IMR-90 (cell line): ENCODE data around the gene HAGH. TPM values are rescaled to one million over a fixed set of nuclear protein-coding genes. Genes with fewer than 3 reads are reported as not detected.

Source experiments
- ATAC-seq: fragments of 200-7000 bp; cut with Tn5 transposase; 2 replicates; pipeline ENCODE4 v1.9.1; 2020; ENCODE audit warnings: low read depth, mild to moderate bottlenecking, moderate library complexity
- BruUV-seq: library from RNA; stranded (reverse); fragments of 400-500 nt; replicated peaks from 2 replicates; lab custom pipeline; 2021; lab: Mats Ljungman, UMichigan
- CTCF ChIA-PET: fragments of 300-600 bp; formaldehyde crosslinking; extraction: SDS; loops from one replicate; lab custom pipeline; 2021; ENCODE audit warnings: antibody characterized with exemption; lab: Yijun Ruan, JAX
- POLR2A ChIA-PET: fragments of 300-600 bp; sonication (Branson Sonifier 250); formaldehyde crosslinking; loops from one replicate; lab custom pipeline; 2022; ENCODE audit warnings: antibody characterized with exemption; ENCODE audit not compliant: unreplicated experiment; lab: Charles Lee
- DNase-seq: peaks from one replicate; pipeline ENCODE4 v3.0.0; 2013
- H2AFZ ChIP-seq: replicated peaks from 2 replicates; pipeline ENCODE3; 2013; ENCODE audit warnings: low read length, mild to moderate bottlenecking; ENCODE audit not compliant: poor library complexity
- H2AK5ac ChIP-seq: 2 replicates; pipeline ENCODE4 v1.6.1; 2013; ENCODE audit warnings: low read depth, low read length, inconsistent platforms
- H2AK9ac ChIP-seq: replicated peaks from 2 replicates; pipeline ENCODE3; 2013; ENCODE audit warnings: mild to moderate bottlenecking, low read depth, low read length, moderate library complexity; ENCODE audit not compliant: poor library complexity
- H2BK120ac ChIP-seq: 2 replicates; pipeline ENCODE4 v1.6.1; 2013; ENCODE audit warnings: low read depth, low read length, inconsistent platforms
- H2BK15ac ChIP-seq: 3 replicates; pipeline ENCODE4 v1.6.1; 2013; ENCODE audit warnings: low read depth, low read length, inconsistent platforms
- H2BK20ac ChIP-seq: 2 replicates; pipeline ENCODE4 v1.6.1; 2013; ENCODE audit warnings: low read depth, mild to moderate bottlenecking, inconsistent platforms, low read length, moderate library complexity
- H2BK5ac ChIP-seq: 2 replicates; pipeline ENCODE4 v1.6.1; 2013; ENCODE audit warnings: mild to moderate bottlenecking, low read depth, low read length, inconsistent platforms; ENCODE audit not compliant: poor library complexity, severe bottlenecking
- H3K14ac ChIP-seq: replicated peaks from 2 replicates; pipeline ENCODE4 v1.6.1; 2013; ENCODE audit warnings: low read depth, low read length, inconsistent platforms
- H3K18ac ChIP-seq: 2 replicates; pipeline ENCODE4 v1.6.1; 2013; ENCODE audit warnings: low read depth, low read length, control low read depth
- H3K23ac ChIP-seq: 2 replicates; pipeline ENCODE4 v1.6.1; 2013; ENCODE audit warnings: low read depth, low read length, inconsistent platforms
- H3K27ac ChIP-seq: 2 replicates; pipeline ENCODE4 v1.5.1; 2013; ENCODE audit warnings: mild to moderate bottlenecking, control low read depth, low read length; ENCODE audit not compliant: insufficient read depth
- H3K27me3 ChIP-seq: 2 replicates; pipeline ENCODE4 v1.6.1; 2013; ENCODE audit warnings: low read length; ENCODE audit not compliant: control insufficient read depth, insufficient read depth
- H3K36me3 ChIP-seq: 2 replicates; pipeline ENCODE4 v1.6.1; 2013; ENCODE audit warnings: low read length, mixed read lengths; ENCODE audit not compliant: control insufficient read depth, insufficient read depth
- H3K4ac ChIP-seq: 2 replicates; pipeline ENCODE4 v1.6.1; 2013; ENCODE audit warnings: low read depth, low read length, inconsistent platforms
- H3K4me1 ChIP-seq: 2 replicates; pipeline ENCODE4 v1.6.1; 2013; ENCODE audit warnings: low read length, mixed read lengths; ENCODE audit not compliant: control insufficient read depth, insufficient read depth
- H3K4me2 ChIP-seq: 2 replicates; pipeline ENCODE4 v1.6.1; 2013; ENCODE audit warnings: low read depth, mild to moderate bottlenecking, control low read depth, low read length, moderate library complexity
- H3K4me3 ChIP-seq: 2 replicates; pipeline ENCODE4 v1.5.1; 2013; ENCODE audit warnings: low read depth, mild to moderate bottlenecking, control low read depth, low read length, moderate library complexity; ENCODE audit not compliant: insufficient read depth
- H3K56ac ChIP-seq: 2 replicates; pipeline ENCODE4 v1.6.1; 2013; ENCODE audit warnings: low read length, inconsistent platforms; ENCODE audit not compliant: insufficient read depth; ENCODE audit errors: extremely low read depth
- H3K79me1 ChIP-seq, 2 experiments: 2 replicates each; pipeline ENCODE4 v1.6.1; 2013; ENCODE audit warnings: low read length in 2 of 2, inconsistent platforms in 1 of 2, low read depth in 1 of 2
- H3K9ac ChIP-seq: 2 replicates; pipeline ENCODE4 v1.6.1; 2013; ENCODE audit warnings: low read depth, low read length, control low read depth
- H3K9me1 ChIP-seq: 2 replicates; pipeline ENCODE4 v1.6.1; 2013; ENCODE audit warnings: low read length, inconsistent platforms; ENCODE audit not compliant: insufficient read depth
- H3K9me3 ChIP-seq: 2 replicates; pipeline ENCODE4 v1.6.1; 2013; ENCODE audit warnings: low read length; ENCODE audit not compliant: control insufficient read depth, insufficient read depth
- H4K20me1 ChIP-seq: 2 replicates; pipeline ENCODE4 v1.6.1; 2013; ENCODE audit warnings: low read length, inconsistent platforms; ENCODE audit not compliant: insufficient read depth
- H4K5ac ChIP-seq: 2 replicates; pipeline ENCODE4 v1.6.1; 2013; ENCODE audit warnings: mild to moderate bottlenecking, low read depth, low read length, control low read depth
- H4K8ac ChIP-seq, 2 experiments: 2 replicates each; pipeline ENCODE4 v1.6.1; 2013; ENCODE audit warnings: low read depth in 2 of 2, low read length in 2 of 2, control low read depth in 1 of 2, inconsistent platforms in 1 of 2
- H4K91ac ChIP-seq: 2 replicates; pipeline ENCODE4 v1.6.1; 2013; ENCODE audit warnings: low read depth, low read length, inconsistent platforms; ENCODE audit not compliant: insufficient read depth
- BHLHE40 ChIP-seq: fragments of 150-350 bp; IDR thresholded peaks from 2 replicates; pipeline ENCODE4 v1.6.1; 2016; ENCODE audit warnings: mild to moderate bottlenecking, low read depth, low read length
- CEBPB ChIP-seq: IDR thresholded peaks from 2 replicates; pipeline ENCODE4 v1.6.1; 2012; ENCODE audit warnings: low read depth, low read length, improper control_type of control experiment
- CHD1 ChIP-seq: IDR thresholded peaks from 2 replicates; pipeline ENCODE4 v1.6.1; 2012; ENCODE audit warnings: low read depth, low read length, improper control_type of control experiment
- CTCF ChIP-seq: conservative IDR thresholded peaks from 2 replicates; pipeline ENCODE4 v1.5.1; 2012; ENCODE audit warnings: mild to moderate bottlenecking, low read depth, low read length, improper control_type of control experiment
- ELK1 ChIP-seq: fragments of 150-350 bp; IDR thresholded peaks from 2 replicates; pipeline ENCODE4 v1.6.1; 2016; ENCODE audit warnings: low read depth, mild to moderate bottlenecking, low read length, moderate library complexity, borderline replicate concordance
- FOS ChIP-seq: fragments of 150-350 bp; IDR thresholded peaks from 2 replicates; pipeline ENCODE4 v1.6.1; 2016; ENCODE audit warnings: low read depth, low read length
- MAFK ChIP-seq: IDR thresholded peaks from 2 replicates; pipeline ENCODE4 v1.6.1; 2012; ENCODE audit warnings: low read depth, low read length, improper control_type of control experiment
- MAZ ChIP-seq: IDR thresholded peaks from 2 replicates; pipeline ENCODE4 v1.6.1; 2012; ENCODE audit warnings: low read depth, mild to moderate bottlenecking, low read length, improper control_type of control experiment, moderate library complexity, borderline replicate concordance
- MXI1 ChIP-seq: IDR thresholded peaks from 2 replicates; pipeline ENCODE4 v1.6.1; 2012; ENCODE audit warnings: low read depth, mild to moderate bottlenecking, low read length, moderate library complexity, borderline replicate concordance
- NFE2L2 ChIP-seq: fragments of 150-350 bp; IDR thresholded peaks from 2 replicates; pipeline ENCODE4 v1.6.1; 2016; ENCODE audit warnings: low read depth, mild to moderate bottlenecking, low read length
- POLR2A ChIP-seq: IDR thresholded peaks from 2 replicates; pipeline ENCODE4 v1.6.1; 2012; ENCODE audit warnings: mild to moderate bottlenecking, low read depth, low read length
- RAD21 ChIP-seq: IDR thresholded peaks from 2 replicates; pipeline ENCODE4 v1.6.1; 2012; ENCODE audit warnings: low read length, improper control_type of control experiment
- RCOR1 ChIP-seq: IDR thresholded peaks from 2 replicates; pipeline ENCODE4 v1.6.1; 2012; ENCODE audit warnings: mild to moderate bottlenecking, low read length, improper control_type of control experiment; ENCODE audit not compliant: insufficient replicate concordance
- RFX5 ChIP-seq: IDR thresholded peaks from 2 replicates; pipeline ENCODE4 v1.8.0; 2012; ENCODE audit warnings: low read depth, mild to moderate bottlenecking, low read length, moderate library complexity
- SMC3 ChIP-seq: fragments of 150-350 bp; IDR thresholded peaks from 2 replicates; pipeline ENCODE4 v1.6.1; 2016; ENCODE audit warnings: low read depth, mild to moderate bottlenecking, antibody characterized with exemption, low read length, moderate library complexity
- USF2 ChIP-seq: fragments of 150-350 bp; IDR thresholded peaks from 2 replicates; pipeline ENCODE4 v1.6.1; 2017; ENCODE audit warnings: mild to moderate bottlenecking, antibody characterized with exemption, low read length, low read depth
- WGBS, 2 experiments: methylation state at CpG; one replicate each; pipeline versions ENCODE4 v1.1.5 to v1.1.7; 2013; ENCODE audit warnings: missing lambda C conversion rate in 2 of 2; ENCODE audit not compliant: insufficient read length in 1 of 2; ENCODE audit errors: extremely low coverage in 2 of 2; 5-methylcytosine and 5-hydroxymethylcytosine counted together
- dilution Hi-C: fragments of 300-500 bp; cut with HindIII; formaldehyde crosslinking; loops from one replicate; pipeline ENCODE4 v1.14.3; 2018; ENCODE audit warnings: low sequenced_read_pairs; ENCODE audit not compliant: unreplicated experiment
- in situ Hi-C: fragments of 300-500 bp; cut with MboI; formaldehyde crosslinking; loops from 3 replicates; pipeline ENCODE4 v1.14.3; 2019; ENCODE audit warnings: low sequenced_read_pairs, inconsistent platforms, mixed read lengths
- intact Hi-C: fragments of 100-400 bp; cut with micrococcal nuclease; formaldehyde crosslinking; loops from 2 replicates; pipeline ENCODE4 v1.10.0; 2022
- polyA plus RNA-seq, 3 experiments: library from polyadenylated mRNA; depleted of rRNA; stranded (reverse); fragments of >200 nt; gene quantifications; 2 replicates each; pipeline ENCODE4 v1.2.3, GENCODE V29; 2012; ENCODE audit warnings: low replicate concordance in 1 of 3
- total RNA-seq: library from RNA; depleted of rRNA; stranded (reverse); fragments of >200 nt; gene quantifications from 2 replicates; pipeline ENCODE4 v1.2.3, GENCODE V29; 2012

HAGH gene
- total and polyA plus RNA-seq, 2 of the 4 experiments (the other 2 are of a cell fraction), result 30.8 to 52.2 TPM

- BruUV-seq, result no TSS peak
- H2AFZ ChIP-seq, result no peak overlapping the region
- TF ChIP-seq MXI1 (no peak), RCOR1 (no peak), ELK1 (no peak), CEBPB (no peak), RFX5 (no peak), BHLHE40 (no peak), CTCF (no peak), CHD1 (no peak), RAD21 (no peak), NFE2L2 (no peak), FOS (no peak), SMC3 (no peak), POLR2A (no peak), USF2 (no peak), MAFK (no peak), MAZ (no peak)
- no peak overlapping the region for H4K5ac ChIP-seq
- intact Hi-C loops, result no loop called here
- H2BK20ac ChIP-seq, result no peak overlapping the region
- no peak overlapping the region for H4K91ac ChIP-seq
- no peak overlapping the region for H3K9ac ChIP-seq
- H3K23ac ChIP-seq, result no peak overlapping the region
- H3K4ac ChIP-seq, result no peak overlapping the region
- H2BK15ac ChIP-seq, result no peak overlapping the region
- H3K4me3 ChIP-seq, result no peak overlapping the region
- H2BK5ac ChIP-seq, result no peak overlapping the region
- ChIA-PET POLR2A (no interaction called here), CTCF (no interaction called here)
- H2BK120ac ChIP-seq, result no peak overlapping the region
- H3K9me1 ChIP-seq, result no peaks in the 10 kb centered on the region
- ATAC-seq (no peak), DNase-seq (no peak)
- no peak overlapping the region for H2AK5ac ChIP-seq
- no peak overlapping the region for H3K18ac ChIP-seq
- H3K14ac ChIP-seq, result no peak overlapping the region
- H3K27ac ChIP-seq, result no peak overlapping the region
- 94% methylated on average over 9 of the region's 15 CpGs; no CpG with 5 or more reads in 1 of the 2 experiments for WGBS, 2 experiments
- no peak overlapping the region for H4K8ac ChIP-seq
- no peak overlapping the region for H3K56ac ChIP-seq
- H3K4me1 ChIP-seq, result no peaks in the 10 kb centered on the region
- H3K27me3 ChIP-seq, result no peaks in the 10 kb centered on the region
- no peak overlapping the region for H2AK9ac ChIP-seq
- H3K36me3 ChIP-seq, result peaks cover 71% of the 10 kb centered on the region
- in situ Hi-C loops, result loop anchor here (5.0 kb wide), 1 partner anchor 49 kb away; no protein-coding TSS in a partner anchor
- H3K4me2 ChIP-seq, result no peak overlapping the region
- dilution Hi-C loops, result no loop called here
- H3K9me3 ChIP-seq, result no peaks in the 10 kb centered on the region
- no peaks in the 10 kb centered on the region for H4K20me1 ChIP-seq
- no peaks in the 10 kb centered on the region for H3K79me1 ChIP-seq
These were observed 65.7 kb downstream of the HAGH start for GRCh38 chr16:1760911-1761310.
